Measurements from ENCODE around the gene ERN2. TPM values are rescaled to one million over a fixed set of nuclear protein-coding genes. Genes with fewer than 3 reads are reported as not detected.

ERN2 gene
- total and polyA plus RNA-seq, 2 of the 13 experiments (the other 11 are each of a cell fraction or from before 2014, with no cell fraction given) = 2.2 to 3.5 TPM

GRCh38 chr16:23704772-23705516 is 8.1 kb downstream of the ERN2 start (continued):
- TF ChIP-seq ZBED4 (CRISPR knock-in tag; IDR thresholded peaks at IDR 0.05; ENCODE audit: borderline replicate concordance) = no peak; the same call in 1 of the 2 replicates
- TF ChIP-seq ZBTB4 (CRISPR knock-in tag; IDR thresholded peaks at IDR 0.05; ENCODE audit: borderline replicate concordance) = 0 out of 2 replicates have a peak, but pooled peaks have one; percentile 72
- TF ChIP-seq HNF4G (IDR thresholded peaks at IDR 0.05; ENCODE audit: borderline replicate concordance, low read depth, low read length) = 0 out of 2 replicates have a peak, but pooled peaks have one; percentile 12
- no peak for TF ChIP-seq HNF4G (CRISPR knock-in tag; IDR thresholded peaks at IDR 0.05; ENCODE audit: borderline replicate concordance, low read depth)
- TF ChIP-seq BCL6 (CRISPR knock-in tag; IDR thresholded peaks at IDR 0.05) = 0 out of 2 replicates have a peak, but pooled peaks have one; percentile 22
- TF ChIP-seq ZNF160 (CRISPR knock-in tag; IDR thresholded peaks at IDR 0.05) = no peak
- TF ChIP-seq ZBTB43 (CRISPR knock-in tag; conservative IDR thresholded peaks at IDR 0.05) = no peak
- 0 out of 2 replicates have a peak, but pooled peaks have one; percentile 47 for TF ChIP-seq ZFP41 (CRISPR knock-in tag; IDR thresholded peaks at IDR 0.05; ENCODE audit: borderline replicate concordance)
- no peak for TF ChIP-seq NKX3-1 (CRISPR knock-in tag; IDR thresholded peaks at IDR 0.05)
- 0 out of 2 replicates have a peak, but pooled peaks have one; percentile 21 for TF ChIP-seq ZNF333 (CRISPR knock-in tag; IDR thresholded peaks at IDR 0.05; ENCODE audit: borderline replicate concordance)
- no peak for TF ChIP-seq ZNF589 (CRISPR knock-in tag; conservative IDR thresholded peaks at IDR 0.05)
- 0 out of 3 replicates have a peak, but pooled peaks have one; percentile 8 for TF ChIP-seq MXI1 (IDR thresholded peaks at IDR 0.05; ENCODE audit: borderline replicate concordance, low read depth, low read length)
- TF ChIP-seq RNF2 (conservative IDR thresholded peaks at IDR 0.05; ENCODE audit: low read depth) = peak; percentile 66; the same call in 1 of the 2 replicates
- no peak for TF ChIP-seq SOX13 (IDR thresholded peaks at IDR 0.05)
- TF ChIP-seq SOX13 (CRISPR knock-in tag; conservative IDR thresholded peaks at IDR 0.05 in 1 of 2, IDR thresholded peaks at IDR 0.05 in 1 of 2) = no peak
- TF ChIP-seq NR2F2 (IDR thresholded peaks at IDR 0.05; ENCODE audit: borderline replicate concordance, low read depth) = peak; percentile 77
- TF ChIP-seq ZNF607 (CRISPR knock-in tag; IDR thresholded peaks at IDR 0.05; ENCODE audit: borderline replicate concordance) = 0 out of 2 replicates have a peak, but pooled peaks have one; percentile 14
- no peak for TF ChIP-seq ZNF256 (CRISPR knock-in tag; conservative IDR thresholded peaks at IDR 0.05)
- peak; percentile 58 for TF ChIP-seq ZNF883 (CRISPR knock-in tag; IDR thresholded peaks at IDR 0.05; ENCODE audit: not compliant biosample characterization)
- TF ChIP-seq SP2 (CRISPR knock-in tag; IDR thresholded peaks at IDR 0.05) = peak; percentile 25; the same call in 1 of the 2 replicates

All from HepG2 (cell line).